Activated T-helper 1 cell treated with anti-CD3 and anti-CD28 coated beads, Interleukin-2, amount 50 U/mL, for 16 hours (primary cell): ENCODE measurements around the gene FAM193B.
"Not testable (repeated sequence)": the region's sequence is repeated elsewhere in the genome, so short reads cannot be mapped to it uniquely, and the experiment has no call there.

Experiments
- DNase-seq, 2 donors: peaks; one replicate each; pipeline ENCODE4 v3.0.0-alpha.2; 2020; ENCODE audit warnings: low read depth in 1 of 2, low spot score in 1 of 2

Gene FAM193B

DNA sequence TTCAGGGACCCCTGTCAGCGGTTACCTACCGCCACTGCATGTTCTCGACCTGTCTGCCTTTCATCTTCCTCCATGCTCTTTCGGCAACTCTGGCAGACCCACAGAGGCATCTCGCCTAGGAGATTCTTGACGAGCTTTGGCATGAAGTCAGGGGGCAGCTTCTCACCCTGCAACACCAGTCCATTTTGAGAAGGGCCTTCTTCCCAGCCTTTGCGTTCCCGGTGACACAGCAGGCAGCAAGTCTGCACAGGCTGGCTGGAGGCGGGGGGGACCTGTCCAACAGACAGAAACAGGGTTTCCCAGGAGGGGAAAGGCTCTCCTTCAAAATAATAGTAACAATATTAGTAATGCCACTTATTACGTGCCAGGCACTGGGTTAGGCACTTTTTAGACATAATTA is 15.5 kb downstream of the FAM193B start:
- no peak for DNase-seq

- DNase-seq, result no peak
Measured at GRCh38 chr5:177537389-177538361, 16.7 kb downstream of the FAM193B start.

DNA sequence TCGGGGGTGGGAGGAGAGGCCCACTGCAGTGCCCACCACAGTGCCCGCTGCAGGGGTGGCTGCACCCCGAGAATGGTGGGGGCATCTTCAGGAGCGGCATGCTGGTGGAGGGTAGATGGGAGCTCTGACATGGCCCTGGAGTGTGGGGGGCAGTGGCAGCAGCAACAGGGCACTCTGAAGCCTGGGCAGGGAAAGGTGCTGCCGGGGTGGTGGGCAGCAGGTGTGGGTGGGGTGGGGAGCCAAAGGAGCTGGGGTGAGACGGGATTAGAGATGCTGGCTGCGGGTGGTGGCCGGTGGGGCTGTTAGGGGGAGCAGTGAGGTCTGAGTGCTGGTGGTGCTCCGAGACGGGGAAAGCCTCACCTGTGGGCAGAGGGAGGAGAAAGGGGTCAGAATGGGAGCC is 18.0 kb downstream of the FAM193B start:
- DNase-seq, result no peak

DNA sequence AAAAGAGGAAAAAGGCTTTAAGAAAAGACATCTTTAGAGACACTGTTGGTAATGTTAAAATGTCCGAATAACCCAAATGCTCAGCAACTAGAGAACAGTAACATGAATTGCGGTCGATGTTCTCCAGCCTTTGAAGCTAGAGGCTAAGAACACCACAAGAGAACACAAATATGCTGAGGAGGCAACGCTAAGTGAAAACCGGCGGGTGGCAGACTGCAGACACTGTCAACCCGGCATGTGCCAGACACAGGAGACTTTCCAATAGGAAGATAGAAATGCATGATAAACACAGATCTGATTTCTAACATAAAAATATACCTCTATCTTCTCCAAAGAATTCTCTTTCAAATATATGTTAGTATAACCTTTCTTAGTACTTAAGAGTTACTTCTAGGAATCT is 19.2 kb downstream of the FAM193B start:
- DNase-seq, result no peak

GRCh38 chr5:177534433-177534832 is 19.9 kb downstream of the FAM193B start:
- DNase-seq, result not testable (repeated sequence)

DNA sequence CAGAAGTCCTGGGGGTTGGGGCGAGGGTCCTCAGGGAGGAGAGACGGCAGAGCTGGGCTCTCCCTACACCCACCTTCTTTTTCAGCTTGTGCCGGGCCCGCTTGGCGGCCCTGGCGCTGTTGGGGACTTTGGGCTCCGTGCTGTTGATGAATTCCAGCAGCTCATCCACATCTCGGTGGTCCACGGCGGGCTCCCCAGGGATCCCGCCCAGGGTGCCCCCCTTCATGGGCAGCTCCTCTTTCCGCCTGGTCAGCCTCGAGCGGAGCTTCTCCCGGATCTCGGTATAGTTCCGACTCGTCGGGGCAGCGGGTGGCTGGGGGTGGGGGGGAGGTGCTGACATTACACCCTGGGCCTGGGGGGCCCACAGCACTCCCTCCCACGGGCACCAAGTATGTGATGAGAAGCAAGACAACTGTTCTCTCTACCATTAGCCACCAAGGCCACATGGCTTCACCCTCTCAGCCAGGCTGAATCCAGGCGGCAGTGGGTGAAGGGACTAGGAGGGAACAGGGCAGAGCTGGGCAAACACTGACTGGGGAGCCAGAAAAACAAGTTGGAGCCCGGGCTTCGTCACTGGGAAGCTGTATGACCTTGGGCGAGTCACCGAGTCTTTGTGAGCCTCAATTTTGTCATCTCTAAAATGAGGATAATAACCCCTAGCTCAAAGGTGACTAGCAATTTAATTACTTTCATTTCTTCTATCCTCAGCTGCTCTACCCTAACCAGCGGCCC is 23.0 kb downstream of the FAM193B start:
- no peak for DNase-seq

DNA sequence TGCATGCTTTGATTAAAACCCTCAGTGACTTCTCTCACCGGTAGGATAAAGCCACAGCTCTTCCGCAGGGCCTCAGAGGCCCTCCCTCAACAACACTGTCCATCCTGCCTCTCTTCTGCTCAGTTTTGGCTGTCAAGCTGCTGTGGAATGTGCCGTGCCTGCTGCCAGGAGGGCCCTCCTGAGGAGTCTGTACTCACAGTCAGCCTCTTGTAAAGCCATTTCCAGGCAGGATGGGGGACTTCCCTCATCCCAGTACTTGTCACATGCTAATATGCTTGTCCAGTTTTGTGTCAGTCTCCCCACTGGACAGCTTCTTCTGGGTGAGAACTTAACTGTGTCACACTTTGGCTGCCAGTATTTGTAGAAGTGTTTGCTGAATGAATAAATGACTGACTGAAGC is 23.7 kb downstream of the FAM193B start:
- DNase-seq, result no peak

- DNase-seq, result no peak
Measured at GRCh38 chr5:177529247-177530203, 24.8 kb downstream of the FAM193B start.

DNA sequence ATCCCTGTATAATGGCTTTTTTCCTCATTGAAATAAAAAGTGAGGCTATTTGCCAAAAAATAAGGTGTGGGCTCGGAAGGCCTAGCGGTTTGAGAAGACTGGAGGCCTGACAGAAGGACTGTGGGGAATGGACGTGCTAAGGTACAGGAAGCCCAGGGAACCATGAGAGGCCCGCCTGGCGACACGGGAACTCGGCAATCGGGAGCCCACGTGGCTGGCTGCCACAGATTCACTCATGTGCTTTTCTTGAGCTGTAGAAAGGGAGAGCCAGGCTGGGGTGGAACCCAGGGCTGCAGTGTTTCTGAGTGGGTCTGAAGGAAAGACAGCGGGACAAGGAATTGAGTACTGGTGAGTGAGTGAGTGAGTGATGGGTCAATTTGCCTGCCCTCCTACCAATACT is 25.7 kb downstream of the FAM193B start:
- DNase-seq, result no peak

GRCh38 chr5:177527595-177527994 is 26.8 kb downstream of the FAM193B start:
- no peak for DNase-seq

DNA sequence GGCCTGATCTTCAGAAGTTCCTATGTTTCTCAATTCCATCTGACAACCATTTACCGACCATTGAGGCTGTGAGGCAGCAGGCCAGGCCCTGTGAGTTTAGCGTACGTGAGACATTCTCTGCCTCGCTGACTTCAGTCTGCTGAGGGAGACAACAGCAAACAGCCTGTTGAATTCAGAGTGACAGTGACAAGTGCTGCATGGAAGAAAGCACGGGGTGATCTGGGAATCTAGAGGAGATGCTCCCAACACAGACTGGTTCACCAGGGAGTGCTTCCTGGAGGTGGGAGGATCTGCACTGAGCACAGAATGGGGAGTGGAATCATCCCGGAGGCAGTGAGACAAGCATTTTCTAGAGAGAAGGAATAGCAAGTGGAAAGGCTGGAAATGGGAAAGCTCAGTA is 27.6 kb downstream of the FAM193B start:
- no peak for DNase-seq

GRCh38 chr5:177526191-177526590 is 28.2 kb downstream of the FAM193B start:
- no peak for DNase-seq

GRCh38 chr5:177524941-177525655 is 29.3 kb downstream of the FAM193B start:
- no peak for DNase-seq

- DNase-seq, result no peak
Measured at GRCh38 chr5:177524539-177524900, 29.8 kb downstream of the FAM193B start.

DNA sequence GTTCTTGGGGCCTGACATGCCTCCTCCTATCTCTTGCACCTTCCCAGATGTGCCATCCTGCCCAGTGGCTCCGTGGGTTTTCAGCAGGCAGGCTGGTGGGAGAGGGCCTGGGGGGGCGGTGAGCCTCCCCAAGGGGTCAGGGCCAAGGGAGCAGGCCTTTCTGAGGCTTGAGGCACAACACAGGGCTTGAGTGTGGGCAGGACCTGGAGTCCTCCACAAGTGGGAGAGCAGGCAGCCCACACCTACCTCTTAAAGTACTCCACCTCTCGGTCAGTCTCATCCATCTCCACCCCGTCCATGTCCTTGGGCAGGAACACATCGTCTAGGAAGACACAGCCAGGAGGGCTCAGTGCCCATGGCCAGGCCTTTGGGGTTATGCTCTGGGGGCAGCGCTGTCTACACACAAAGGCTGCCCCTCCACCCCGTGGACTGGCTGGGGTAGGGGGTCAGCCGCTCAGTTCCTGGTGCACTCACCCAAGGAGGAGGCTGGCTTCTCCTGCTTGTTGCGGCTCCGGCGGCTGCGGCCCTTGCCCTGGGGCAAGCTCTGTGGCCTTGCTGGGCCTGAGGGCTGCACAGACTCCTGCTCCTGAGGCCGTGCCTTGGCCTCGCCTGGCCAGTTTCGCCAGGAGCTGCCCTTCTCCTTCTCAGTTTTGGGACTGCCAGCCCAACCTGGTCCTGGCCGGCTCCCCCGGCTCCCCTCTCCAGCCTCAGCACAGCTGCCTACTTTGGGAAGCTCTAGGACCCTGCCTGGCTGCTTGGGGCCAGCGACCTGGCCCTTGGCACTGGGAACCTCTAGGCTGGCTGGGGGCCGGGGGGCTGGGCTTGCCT is 30.4 kb downstream of the FAM193B start:
- DNase-seq, result no peak

- DNase-seq, result no peak
Measured at GRCh38 chr5:177520916-177521513, 33.3 kb downstream of the FAM193B start.

- DNase-seq, result no peak
Measured at GRCh38 chr5:177520271-177520670, 34.1 kb downstream of the FAM193B start.

DNA sequence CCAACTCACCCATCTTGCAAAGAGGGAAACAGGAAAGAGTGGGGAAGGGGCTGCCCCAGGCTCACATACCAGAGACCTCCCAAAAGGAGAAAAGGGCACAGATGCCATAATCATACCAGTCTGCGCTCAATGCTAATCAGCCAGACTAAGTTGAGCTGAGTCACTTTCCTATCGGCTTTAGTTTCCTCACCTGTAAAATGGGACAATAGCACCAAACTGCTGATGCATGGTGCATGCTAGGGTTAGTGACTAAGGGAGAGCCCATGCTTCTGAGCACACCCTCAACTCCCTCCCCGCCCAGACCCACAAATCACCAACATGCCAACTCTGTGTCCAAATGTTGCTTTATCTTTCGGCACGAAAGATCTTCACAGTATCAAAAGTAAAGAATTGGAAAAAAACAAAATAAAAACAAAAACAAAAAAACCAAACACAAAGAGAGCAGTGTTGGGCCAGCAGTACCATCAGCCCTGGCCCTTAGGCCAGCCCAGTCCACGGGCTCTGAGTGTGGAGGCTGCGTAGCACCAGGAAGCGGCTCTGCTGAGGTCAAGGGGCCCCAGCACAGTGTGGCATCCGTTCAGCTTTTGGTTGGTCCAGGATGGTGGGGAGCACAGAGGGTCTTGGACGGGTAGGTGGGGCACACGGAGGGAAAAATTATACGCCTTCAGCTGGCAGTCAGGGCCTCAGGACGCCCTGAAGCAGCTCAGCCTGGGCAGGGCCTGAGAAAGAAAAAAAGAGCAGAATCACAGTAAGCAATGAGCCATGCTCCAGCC is 34.7 kb downstream of the FAM193B start:
- no peak for DNase-seq
